Osteocyte (in vitro differentiated cells): ENCODE data around the gene ZNF536. TPM values are rescaled to one million over a fixed set of nuclear protein-coding genes. Genes with fewer than 3 reads are reported as not detected.

Experiments
- DNase-seq: peaks from one replicate; pipeline ENCODE4 v3.0.0; 2021; ENCODE audit warnings: mixed read lengths; ENCODE audit not compliant: unreplicated experiment; ENCODE audit errors: extremely low spot score
- H3K27ac Mint-ChIP-seq: one replicate; pipeline ENCODE4 v1.8.0; 2021; ENCODE audit warnings: mild to moderate bottlenecking, mixed read lengths; ENCODE audit not compliant: unreplicated experiment
- H3K27me3 Mint-ChIP-seq: one replicate; pipeline ENCODE4 v1.8.0; 2021; ENCODE audit warnings: mixed read lengths; ENCODE audit not compliant: unreplicated experiment
- H3K36me3 Mint-ChIP-seq: one replicate; pipeline ENCODE4 v1.8.0; 2021; ENCODE audit warnings: mixed read lengths; ENCODE audit not compliant: unreplicated experiment
- H3K4me1 Mint-ChIP-seq: one replicate; pipeline ENCODE4 v1.8.0; 2021; ENCODE audit warnings: mixed read lengths; ENCODE audit not compliant: unreplicated experiment
- H3K4me3 Mint-ChIP-seq: one replicate; pipeline ENCODE4 v1.8.0; 2021; ENCODE audit warnings: mild to moderate bottlenecking, moderate library complexity, mixed read lengths; ENCODE audit not compliant: unreplicated experiment
- H3K9me3 Mint-ChIP-seq: one replicate; pipeline ENCODE4 v1.8.0; 2021; ENCODE audit warnings: mixed read lengths; ENCODE audit not compliant: unreplicated experiment
- total RNA-seq: library from RNA; stranded (reverse); gene quantifications from 2 replicates; pipeline ENCODE4 v1.2.1, GENCODE V29; 2021
- TF ChIP-seq, protein P1 (sequence below): fragments of 200-600 bp; sonication (generic); IDR thresholded peaks from 2 replicates; pipeline ENCODE4 v1.5.0; 2021; ENCODE audit warnings: antibody characterized with exemption, mild to moderate bottlenecking, moderate library complexity

The ZNF536 gene
- total RNA-seq, 1 donor from 2014 or later, result not detected

- no peak for DNase-seq
- Mint-ChIP-seq H3K36me3 (no peaks in the 10 kb centered on the region), H3K27ac (no peak overlapping the region), H3K9me3 (peaks cover 10% of the 10 kb centered on the region), H3K27me3 (peaks cover 17% of the 10 kb centered on the region), H3K4me3 (no peak overlapping the region), H3K4me1 (no peaks in the 10 kb centered on the region)
- TF ChIP-seq, protein P1, sequence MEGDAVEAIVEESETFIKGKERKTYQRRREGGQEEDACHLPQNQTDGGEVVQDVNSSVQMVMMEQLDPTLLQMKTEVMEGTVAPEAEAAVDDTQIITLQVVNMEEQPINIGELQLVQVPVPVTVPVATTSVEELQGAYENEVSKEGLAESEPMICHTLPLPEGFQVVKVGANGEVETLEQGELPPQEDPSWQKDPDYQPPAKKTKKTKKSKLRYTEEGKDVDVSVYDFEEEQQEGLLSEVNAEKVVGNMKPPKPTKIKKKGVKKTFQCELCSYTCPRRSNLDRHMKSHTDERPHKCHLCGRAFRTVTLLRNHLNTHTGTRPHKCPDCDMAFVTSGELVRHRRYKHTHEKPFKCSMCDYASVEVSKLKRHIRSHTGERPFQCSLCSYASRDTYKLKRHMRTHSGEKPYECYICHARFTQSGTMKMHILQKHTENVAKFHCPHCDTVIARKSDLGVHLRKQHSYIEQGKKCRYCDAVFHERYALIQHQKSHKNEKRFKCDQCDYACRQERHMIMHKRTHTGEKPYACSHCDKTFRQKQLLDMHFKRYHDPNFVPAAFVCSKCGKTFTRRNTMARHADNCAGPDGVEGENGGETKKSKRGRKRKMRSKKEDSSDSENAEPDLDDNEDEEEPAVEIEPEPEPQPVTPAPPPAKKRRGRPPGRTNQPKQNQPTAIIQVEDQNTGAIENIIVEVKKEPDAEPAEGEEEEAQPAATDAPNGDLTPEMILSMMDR, result no peak
Observed at GRCh38 chr19:30376272-30376671, 4.1 kb downstream of the ZNF536 start.

DNA sequence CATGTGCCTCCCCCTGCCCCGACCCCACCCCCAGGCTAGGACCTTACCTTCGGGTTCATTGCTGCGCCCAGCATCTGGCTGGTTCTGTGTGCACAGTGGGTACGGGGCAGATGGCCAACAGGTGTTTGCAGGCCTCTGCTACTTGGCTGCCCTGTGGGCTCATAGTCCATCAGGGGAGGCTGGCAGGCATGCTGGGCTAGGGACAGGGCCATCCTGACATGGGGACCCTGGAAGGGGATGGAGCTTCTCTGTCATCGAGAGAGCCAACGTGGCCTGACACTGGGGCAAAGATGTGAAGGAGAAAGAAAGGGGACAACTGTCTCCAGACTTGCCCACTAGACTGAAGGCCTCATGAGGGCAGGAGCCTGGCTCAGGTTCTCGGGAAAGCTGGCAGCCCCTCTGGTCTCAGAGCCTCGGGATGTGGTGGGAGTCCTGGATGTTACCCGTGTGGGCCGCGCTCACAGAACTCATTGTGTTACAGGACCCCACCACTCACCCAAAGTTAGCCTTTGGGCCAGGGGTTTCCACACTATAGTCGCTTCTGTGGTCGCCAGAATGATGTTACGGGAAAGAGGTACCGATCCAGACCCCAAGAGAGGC, 4.7 kb downstream of the ZNF536 start:
- Mint-ChIP-seq H3K4me1 (no peaks in the 10 kb centered on the region), H3K9me3 (peaks cover 14% of the 10 kb centered on the region), H3K27me3 (peaks cover 17% of the 10 kb centered on the region), H3K4me3 (no peak overlapping the region), H3K27ac (no peak overlapping the region), H3K36me3 (no peaks in the 10 kb centered on the region)
- TF ChIP-seq, protein P1, result no peak
- DNase-seq, result no peak

- H3K4me1 Mint-ChIP-seq, result no peaks in the 10 kb centered on the region
- DNase-seq, result no peak
- peaks cover 14% of the 10 kb centered on the region for H3K9me3 Mint-ChIP-seq
Observed at GRCh38 chr19:30378701-30379100, 6.5 kb downstream of the ZNF536 start.

DNA sequence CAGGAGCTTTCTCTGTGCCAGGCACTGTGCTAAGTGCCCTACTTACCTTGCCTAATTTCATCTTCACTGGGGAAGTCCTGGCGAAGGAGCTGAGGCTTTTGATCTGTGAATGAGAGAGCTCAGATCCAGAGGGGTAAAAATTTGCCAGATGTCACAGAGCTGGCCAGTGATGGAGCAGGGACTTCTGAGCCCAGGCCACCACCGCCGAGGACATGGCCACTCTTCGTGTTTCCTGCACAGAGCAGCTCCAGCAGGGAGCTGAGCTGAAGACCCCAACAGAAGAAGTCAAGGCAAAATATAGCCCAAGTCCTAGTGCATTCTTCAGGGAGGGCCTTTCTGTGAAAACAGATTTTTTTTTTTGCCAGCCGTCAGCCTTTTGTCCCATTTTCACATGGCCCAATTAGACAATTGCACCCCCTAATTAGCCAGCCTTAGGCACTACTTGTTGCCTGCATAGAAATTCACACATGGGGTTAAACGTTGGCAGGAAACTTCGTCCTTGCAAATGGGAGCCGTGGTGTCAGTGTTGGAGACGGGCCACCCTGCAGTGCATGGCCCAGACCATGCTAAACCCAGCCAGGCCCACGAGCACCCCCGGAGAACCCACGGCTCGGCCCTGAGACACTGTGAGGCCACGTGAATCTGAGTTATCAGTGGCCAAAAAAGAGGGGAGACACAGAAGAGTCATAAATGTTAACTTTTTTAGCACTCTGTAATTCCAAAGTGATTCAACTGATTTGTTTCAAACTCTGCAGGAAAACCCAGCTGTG, 7.8 kb downstream of the ZNF536 start:
- Mint-ChIP-seq H3K4me3 (no peak overlapping the region), H3K27me3 (peaks cover 9% of the 10 kb centered on the region), H3K9me3 (peaks cover 14% of the 10 kb centered on the region), H3K4me1 (no peaks in the 10 kb centered on the region), H3K27ac (no peak overlapping the region), H3K36me3 (no peaks in the 10 kb centered on the region)
- DNase-seq, result no peak
- TF ChIP-seq, protein P1, result no peak

More at GRCh38 chr19:30378701-30379100, 6.5 kb downstream of the ZNF536 start:
- Mint-ChIP-seq H3K27me3 (peaks cover 9% of the 10 kb centered on the region), H3K36me3 (no peaks in the 10 kb centered on the region), H3K27ac (no peak overlapping the region), H3K4me3 (no peak overlapping the region)
- TF ChIP-seq, protein P1, result no peak

- DNase-seq, result no peak
- Mint-ChIP-seq H3K27ac (no peak overlapping the region), H3K4me3 (no peak overlapping the region), H3K9me3 (peaks cover 24% of the 10 kb centered on the region), H3K27me3 (no peaks in the 10 kb centered on the region), H3K36me3 (no peaks in the 10 kb centered on the region), H3K4me1 (no peaks in the 10 kb centered on the region)
- TF ChIP-seq, protein P1, result no peak
Observed at GRCh38 chr19:30381366-30381765, 9.2 kb downstream of the ZNF536 start.
